Loucy (cell line): ENCODE measurements around the gene ABCA10.

Experiments
- EZH2phosphoT487 ChIP-seq: fragments of 200-600 bp; IDR thresholded peaks from 2 replicates; pipeline ENCODE4 v1.6.1; 2018; ENCODE audit warnings: antibody characterized with exemption, mild to moderate bottlenecking, moderate library complexity, borderline replicate concordance
- TF ChIP-seq, protein P1 (sequence below): fragments of 200-600 bp; sonication (generic); conservative IDR thresholded peaks from 2 replicates; pipeline ENCODE4 v1.5.1; 2014; ENCODE audit warnings: mild to moderate bottlenecking, antibody characterized with exemption, low read length

DNA sequence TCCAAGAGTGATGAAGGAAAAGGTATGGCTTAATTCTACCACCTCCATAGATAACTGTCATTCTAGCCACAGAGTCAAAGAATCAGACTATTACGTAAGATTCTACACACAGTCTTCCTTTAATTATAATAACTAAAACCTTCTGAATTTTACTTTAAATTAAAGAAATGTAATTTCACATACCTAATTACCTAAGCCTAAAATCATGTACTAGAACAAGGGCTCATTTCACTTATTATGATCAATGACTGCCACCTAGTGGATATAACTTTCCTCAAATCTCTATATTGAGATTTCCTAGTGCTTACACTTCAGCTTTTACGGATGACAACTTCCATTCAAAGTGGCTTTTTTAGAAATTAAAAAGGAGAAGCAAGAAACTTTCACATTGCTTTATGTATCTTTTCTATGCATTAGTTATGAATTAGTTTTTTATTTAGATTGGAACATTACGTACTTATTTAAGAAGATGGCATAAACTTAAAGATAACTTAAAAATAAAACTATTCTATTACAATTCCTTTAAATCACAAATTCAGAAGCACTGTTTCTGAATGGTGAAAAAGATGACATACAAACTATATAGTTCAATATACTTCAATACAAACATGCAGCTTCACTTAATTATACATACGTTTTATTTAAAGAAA lies 18.2 kb upstream of the ABCA10 start:
- TF ChIP-seq, protein P1, sequence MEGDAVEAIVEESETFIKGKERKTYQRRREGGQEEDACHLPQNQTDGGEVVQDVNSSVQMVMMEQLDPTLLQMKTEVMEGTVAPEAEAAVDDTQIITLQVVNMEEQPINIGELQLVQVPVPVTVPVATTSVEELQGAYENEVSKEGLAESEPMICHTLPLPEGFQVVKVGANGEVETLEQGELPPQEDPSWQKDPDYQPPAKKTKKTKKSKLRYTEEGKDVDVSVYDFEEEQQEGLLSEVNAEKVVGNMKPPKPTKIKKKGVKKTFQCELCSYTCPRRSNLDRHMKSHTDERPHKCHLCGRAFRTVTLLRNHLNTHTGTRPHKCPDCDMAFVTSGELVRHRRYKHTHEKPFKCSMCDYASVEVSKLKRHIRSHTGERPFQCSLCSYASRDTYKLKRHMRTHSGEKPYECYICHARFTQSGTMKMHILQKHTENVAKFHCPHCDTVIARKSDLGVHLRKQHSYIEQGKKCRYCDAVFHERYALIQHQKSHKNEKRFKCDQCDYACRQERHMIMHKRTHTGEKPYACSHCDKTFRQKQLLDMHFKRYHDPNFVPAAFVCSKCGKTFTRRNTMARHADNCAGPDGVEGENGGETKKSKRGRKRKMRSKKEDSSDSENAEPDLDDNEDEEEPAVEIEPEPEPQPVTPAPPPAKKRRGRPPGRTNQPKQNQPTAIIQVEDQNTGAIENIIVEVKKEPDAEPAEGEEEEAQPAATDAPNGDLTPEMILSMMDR: peak; percentile 75
- TF ChIP-seq EZH2phosphoT487: no peak
